Liver (tissue), 3 donors: ENCODE results near the gene SEMA4C.

Experiments
- CTCF ChIP-seq: fragments of 150-350 bp; IDR thresholded peaks from 2 replicates; pipeline ENCODE4 v1.5.1; 2017; ENCODE audit warnings: improper control_type of control experiment, low read depth, low read length; ENCODE audit not compliant: missing input control
- EGR1 ChIP-seq, 2 donors: IDR thresholded peaks; 2 replicates each; pipeline ENCODE4 v1.6.1; 2016 to 2018; ENCODE audit warnings: antibody characterized with exemption in 2 of 2, low read depth in 2 of 2
- RAD21 ChIP-seq, 2 donors: IDR thresholded peaks; 2 replicates each; pipeline ENCODE4 v1.6.1; 2016; ENCODE audit warnings: antibody characterized with exemption in 2 of 2, mild to moderate bottlenecking in 2 of 2
- donor health status: healthy.
- donor health status: healthy.

GRCh38 chr2:96881349-96882195 is 11.7 kb upstream of the SEMA4C start:
- TF ChIP-seq CTCF (no peak), RAD21 (IDR thresholded peaks at IDR 0.05) (no peak), EGR1 (IDR thresholded peaks at IDR 0.05; ENCODE audit: low read depth in 2 of 2) (no peak)
